Measurements from ENCODE around the gene TMEM185A.

DNA sequence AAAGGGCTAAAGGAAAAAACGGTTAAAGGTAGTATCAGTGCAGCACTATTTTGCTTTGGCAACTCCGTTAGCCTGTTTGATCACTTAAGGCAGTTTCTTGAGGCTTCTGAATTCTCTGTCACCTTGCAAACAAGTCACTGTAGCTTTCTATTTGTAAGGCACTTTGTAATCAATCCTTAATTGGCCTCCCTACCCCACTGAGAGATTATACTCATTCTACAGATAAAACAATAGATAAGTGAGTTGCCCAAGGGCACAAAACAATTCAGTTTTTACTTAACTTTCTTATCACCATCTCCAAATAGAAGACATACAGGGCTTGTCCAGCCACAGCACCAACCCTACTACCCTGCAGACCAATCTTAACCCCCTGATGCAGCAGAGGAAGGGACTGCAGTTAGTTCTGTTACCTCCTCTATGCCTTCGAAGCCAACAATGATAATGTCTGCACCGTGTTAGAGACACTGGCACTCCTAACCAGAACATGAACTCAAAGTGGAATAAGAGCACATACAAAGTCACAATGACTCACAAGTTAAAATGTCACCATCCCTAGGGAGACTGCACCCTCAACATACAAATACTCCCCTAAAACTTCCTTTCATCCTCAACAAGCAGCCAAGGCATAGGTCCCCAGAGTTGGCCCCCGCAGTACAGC is 1.7 kb downstream of the TMEM185A start:
- TF ChIP-seq, protein P1, sequence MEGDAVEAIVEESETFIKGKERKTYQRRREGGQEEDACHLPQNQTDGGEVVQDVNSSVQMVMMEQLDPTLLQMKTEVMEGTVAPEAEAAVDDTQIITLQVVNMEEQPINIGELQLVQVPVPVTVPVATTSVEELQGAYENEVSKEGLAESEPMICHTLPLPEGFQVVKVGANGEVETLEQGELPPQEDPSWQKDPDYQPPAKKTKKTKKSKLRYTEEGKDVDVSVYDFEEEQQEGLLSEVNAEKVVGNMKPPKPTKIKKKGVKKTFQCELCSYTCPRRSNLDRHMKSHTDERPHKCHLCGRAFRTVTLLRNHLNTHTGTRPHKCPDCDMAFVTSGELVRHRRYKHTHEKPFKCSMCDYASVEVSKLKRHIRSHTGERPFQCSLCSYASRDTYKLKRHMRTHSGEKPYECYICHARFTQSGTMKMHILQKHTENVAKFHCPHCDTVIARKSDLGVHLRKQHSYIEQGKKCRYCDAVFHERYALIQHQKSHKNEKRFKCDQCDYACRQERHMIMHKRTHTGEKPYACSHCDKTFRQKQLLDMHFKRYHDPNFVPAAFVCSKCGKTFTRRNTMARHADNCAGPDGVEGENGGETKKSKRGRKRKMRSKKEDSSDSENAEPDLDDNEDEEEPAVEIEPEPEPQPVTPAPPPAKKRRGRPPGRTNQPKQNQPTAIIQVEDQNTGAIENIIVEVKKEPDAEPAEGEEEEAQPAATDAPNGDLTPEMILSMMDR (IDR thresholded peaks at IDR 0.05; ENCODE audit: low read depth, low read length, missing input control), result no peak
- no peak for TF ChIP-seq TAF1 (conservative IDR thresholded peaks at IDR 0.05)

Measured in liver (tissue), 3 donors.